PFSK-1 (cell line): ENCODE data around the gene HNF1A.

ENCODE experiments used
- FOXP2 ChIP-seq: optimal IDR thresholded peaks from 2 replicates; pipeline ENCODE3; 2011; ENCODE audit warnings: borderline replicate concordance, control low read depth, inconsistent platforms; ENCODE audit not compliant: insufficient read depth; ENCODE audit errors: extremely low read length, extremely low read depth
- POLR2AphosphoS5 ChIP-seq: IDR thresholded peaks from 2 replicates; pipeline ENCODE4 v1.6.1; 2012; ENCODE audit warnings: low read depth, mild to moderate bottlenecking, control low read depth, low read length, moderate library complexity
- REST ChIP-seq, 2 experiments: IDR thresholded peaks; 2 replicates each; pipeline versions ENCODE4 v1.6.1 to v1.8.0; 2011 to 2012; ENCODE audit warnings: low read depth in 2 of 2, low read length in 2 of 2, control low read depth in 1 of 2, inconsistent platforms in 1 of 2, mild to moderate bottlenecking in 1 of 2, moderate library complexity in 1 of 2; ENCODE audit not compliant: insufficient read depth in 1 of 2
- SIN3A ChIP-seq: IDR thresholded peaks from 2 replicates; pipeline ENCODE4 v1.6.1; 2012; ENCODE audit warnings: mild to moderate bottlenecking, low read length, moderate library complexity, borderline replicate concordance; ENCODE audit not compliant: insufficient read depth
- TAF1 ChIP-seq: IDR thresholded peaks from 2 replicates; pipeline ENCODE4 v1.6.1; 2012; ENCODE audit warnings: low read length, control low read depth, borderline replicate concordance; ENCODE audit not compliant: insufficient read depth

HNF1A gene

GRCh38 chr12:120959111-120959878 is 19.0 kb upstream of the HNF1A start:
- TF ChIP-seq FOXP2 = no peak
- no peak for TF ChIP-seq SIN3A
- no peak for TF ChIP-seq REST (IDR thresholded peaks at IDR 0.05; ENCODE audit: insufficient read depth in 1 of 2, low read depth in 2 of 2, low read length in 2 of 2)
- TF ChIP-seq TAF1 = no peak
- TF ChIP-seq POLR2AphosphoS5 = no peak

- TF ChIP-seq POLR2AphosphoS5 = no peak
- TF ChIP-seq SIN3A = no peak
Measured at GRCh38 chr12:120960657-120961056, 17.7 kb upstream of the HNF1A start.

- TF ChIP-seq FOXP2 = no peak
- TF ChIP-seq REST (IDR thresholded peaks at IDR 0.05; ENCODE audit: insufficient read depth in 1 of 2, low read depth in 2 of 2, low read length in 2 of 2) = no peak
- no peak for TF ChIP-seq TAF1
- TF ChIP-seq POLR2AphosphoS5 = no peak
- TF ChIP-seq SIN3A = no peak
Measured at GRCh38 chr12:120961604-120962531, 16.5 kb upstream of the HNF1A start.

- TF ChIP-seq REST (IDR thresholded peaks at IDR 0.05; ENCODE audit: insufficient read depth in 1 of 2, low read depth in 2 of 2, low read length in 2 of 2) (no peak), FOXP2 (no peak), POLR2AphosphoS5 (no peak), TAF1 (no peak), SIN3A (no peak)
Measured at GRCh38 chr12:120962532-120963020, 15.8 kb upstream of the HNF1A start.

DNA sequence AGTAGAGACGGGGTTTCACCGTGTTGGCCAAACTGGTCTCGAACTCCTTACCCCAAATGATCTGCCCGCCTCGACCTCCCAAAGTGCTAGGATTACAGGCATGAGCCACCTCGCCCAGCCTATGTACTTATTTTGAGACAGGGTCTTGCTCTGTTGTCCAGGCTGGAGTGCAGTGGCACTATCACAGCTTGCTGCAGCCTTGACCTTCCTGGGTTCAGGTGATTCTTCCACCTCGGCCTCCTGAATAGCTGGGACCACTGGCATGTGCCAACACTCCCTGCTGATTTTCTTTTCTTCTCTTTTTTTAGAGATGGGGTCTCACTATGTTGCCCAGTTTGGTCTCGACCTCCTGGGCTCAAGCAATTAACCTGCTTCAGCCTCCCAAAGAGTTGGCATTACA is 14.0 kb upstream of the HNF1A start:
- no peak for TF ChIP-seq REST (IDR thresholded peaks at IDR 0.05; ENCODE audit: insufficient read depth in 1 of 2, low read depth in 2 of 2, low read length in 2 of 2)
- TF ChIP-seq SIN3A = no peak
- TF ChIP-seq POLR2AphosphoS5 = no peak
- no peak for TF ChIP-seq FOXP2
- no peak for TF ChIP-seq TAF1
